Dermis lymphatic vessel endothelial cell (primary cell): ENCODE results near the gene METTL18. TPM values are rescaled to one million over a fixed set of nuclear protein-coding genes. Genes with fewer than 3 reads are reported as not detected.

Experiments
- total RNA-seq: library from RNA; depleted of rRNA; stranded (reverse); fragments of >200 nt; gene quantifications from 2 replicates; pipeline ENCODE4 v1.2.1, GENCODE V29; 2014

Gene METTL18
- 5.6 and 6.3 TPM in 2 replicates for total RNA-seq

GRCh38 chr1:169794530-169795416 lies at the start of gene METTL18:
Gene METTL18 (minus strand): TSS chr1:169794907. CDS start chr1:169793695, 1,212 bp downstream.

Other genes starting within 250 kb of the METTL18 start
- under 0.01 TPM in 1 of 2 replicates, not detected in the other for gene F5, start 208.4 kb downstream of the METTL18 start, total RNA-seq
- 0.34 and 0.54 TPM in 2 replicates for gene SELP, start 164.8 kb downstream of the METTL18 start, total RNA-seq
- gene SELL, start 83.3 kb downstream of the METTL18 start, total RNA-seq, result under 0.01 and 0.60 TPM in 2 replicates
- 1.5 and 5.3 TPM in 2 replicates for gene SELE, start 60.8 kb downstream of the METTL18 start, total RNA-seq
- gene SCYL3, start 99.0 kb upstream of the METTL18 start, total RNA-seq, result 8.2 and 11.1 TPM in 2 replicates